GM18508 (cell line): Measurements from ENCODE around the gene HS1BP3.

Source experiments
- ATAC-seq: cut with Tn5 transposase; IDR thresholded peaks from one replicate; pipeline ENCODE4 v1.9.1; 2021; ENCODE audit warnings: moderate number of reproducible peaks; ENCODE audit not compliant: insufficient read depth, unreplicated experiment

HS1BP3 gene

GRCh38 chr2:20650877-20651730 lies at the start of gene HS1BP3:
Gene HS1BP3, minus strand, starts transcription at chr2:20651098. Its CDS starts 35 bp downstream, at chr2:20651063.
- peak; percentile 74 for ATAC-seq

- no peak for ATAC-seq
Measured at GRCh38 chr2:20698916-20699613, 48.2 kb upstream of the HS1BP3 start.

- ATAC-seq = no peak
Measured at GRCh38 chr2:20697322-20697934, 46.5 kb upstream of the HS1BP3 start.

GRCh38 chr2:20696366-20696765 lies 45.5 kb upstream of the HS1BP3 start:
- ATAC-seq = no peak

GRCh38 chr2:20693317-20693716 lies 42.4 kb upstream of the HS1BP3 start:
- no peak for ATAC-seq

- no peak for ATAC-seq
Measured at GRCh38 chr2:20692081-20692480, 41.2 kb upstream of the HS1BP3 start.

- ATAC-seq = no peak
Measured at GRCh38 chr2:20691076-20691734, 40.3 kb upstream of the HS1BP3 start.

- no peak for ATAC-seq
Measured at GRCh38 chr2:20689428-20690264, 38.7 kb upstream of the HS1BP3 start.

- no peak for ATAC-seq
Measured at GRCh38 chr2:20687260-20687832, 36.4 kb upstream of the HS1BP3 start.

- no peak for ATAC-seq
Measured at GRCh38 chr2:20684581-20685063, 33.7 kb upstream of the HS1BP3 start.

GRCh38 chr2:20682167-20682920 lies 31.4 kb upstream of the HS1BP3 start:
- no peak for ATAC-seq

- ATAC-seq = no peak
Measured at GRCh38 chr2:20680744-20681375, 30.0 kb upstream of the HS1BP3 start.

GRCh38 chr2:20678780-20679179 lies 27.9 kb upstream of the HS1BP3 start:
- no peak for ATAC-seq

GRCh38 chr2:20678086-20678395 lies 27.1 kb upstream of the HS1BP3 start:
- ATAC-seq = no peak

- peak; percentile 13 for ATAC-seq
Measured at GRCh38 chr2:20677301-20678085, 26.6 kb upstream of the HS1BP3 start.

GRCh38 chr2:20676353-20677215 lies 25.7 kb upstream of the HS1BP3 start:
- peak; percentile 69 for ATAC-seq
